IMR-90 (cell line): ENCODE results near the gene MEIS1.

ENCODE experiments used
- BHLHE40 ChIP-seq: fragments of 150-350 bp; IDR thresholded peaks from 2 replicates; pipeline ENCODE4 v1.6.1; 2016; ENCODE audit warnings: mild to moderate bottlenecking, low read depth, low read length
- CTCF ChIP-seq: conservative IDR thresholded peaks from 2 replicates; pipeline ENCODE4 v1.5.1; 2012; ENCODE audit warnings: mild to moderate bottlenecking, low read depth, low read length, improper control_type of control experiment
- POLR2A ChIP-seq: IDR thresholded peaks from 2 replicates; pipeline ENCODE4 v1.6.1; 2012; ENCODE audit warnings: mild to moderate bottlenecking, low read depth, low read length
- RFX5 ChIP-seq: IDR thresholded peaks from 2 replicates; pipeline ENCODE4 v1.8.0; 2012; ENCODE audit warnings: low read depth, mild to moderate bottlenecking, low read length, moderate library complexity

- TF ChIP-seq CTCF (no peak), POLR2A (no peak), RFX5 (no peak), BHLHE40 (no peak)
Observed at GRCh38 chr2:66604326-66604725, 169.4 kb downstream of the MEIS1 start.
